Neuronal stem cell (in vitro differentiated cells): ENCODE measurements around the gene CASP10.
"Not testable (repeated sequence)": the region's sequence is repeated elsewhere in the genome, so short reads cannot be mapped to it uniquely, and the experiment has no call there.

Experiments used
- DNase-seq: peaks from one replicate; pipeline ENCODE4 v3.0.0-alpha.2; 2013; ENCODE audit warnings: low spot score
- H2AFZ ChIP-seq: one replicate; pipeline ENCODE4 v1.6.1; 2013; ENCODE audit warnings: mild to moderate bottlenecking, low read length, inconsistent platforms
- H2AK5ac ChIP-seq: 2 replicates; pipeline ENCODE4 v1.6.1; 2013; ENCODE audit warnings: low read depth, mild to moderate bottlenecking, inconsistent platforms, low read length, moderate library complexity, mixed read lengths
- H2BK120ac ChIP-seq: 2 replicates; pipeline ENCODE4 v1.6.1; 2013; ENCODE audit warnings: low read depth, mild to moderate bottlenecking, inconsistent platforms, low read length, moderate library complexity, mixed read lengths
- H2BK12ac ChIP-seq: one replicate; pipeline ENCODE4 v1.6.1; 2013; ENCODE audit warnings: low read length, inconsistent platforms
- H2BK15ac ChIP-seq: 2 replicates; pipeline ENCODE4 v1.6.1; 2013; ENCODE audit warnings: mild to moderate bottlenecking, low read length, inconsistent platforms, mixed read lengths
- H2BK5ac ChIP-seq: one replicate; pipeline ENCODE4 v1.6.1; 2013; ENCODE audit warnings: inconsistent platforms, mild to moderate bottlenecking, low read length, moderate library complexity
- H3K14ac ChIP-seq: one replicate; pipeline ENCODE4 v1.6.1; 2013; ENCODE audit warnings: low read length, inconsistent platforms
- H3K18ac ChIP-seq: 2 replicates; pipeline ENCODE4 v1.6.1; 2013; ENCODE audit warnings: low read length, inconsistent platforms
- H3K23ac ChIP-seq: 2 replicates; pipeline ENCODE4 v1.6.1; 2013; ENCODE audit warnings: low read depth, mild to moderate bottlenecking, mixed read lengths, low read length, inconsistent platforms; ENCODE audit not compliant: poor library complexity
- H3K27ac ChIP-seq: replicated peaks from 3 replicates; pipeline ENCODE4 v1.5.1; 2013; ENCODE audit warnings: low read length, inconsistent platforms
- H3K27me3 ChIP-seq, 3 experiments: 2 replicates each; pipeline ENCODE4 v1.6.1; 2013; ENCODE audit warnings: low read length in 3 of 3, mild to moderate bottlenecking in 2 of 3, inconsistent platforms in 1 of 3, low read depth in 1 of 3, mixed read lengths in 1 of 3, moderate library complexity in 1 of 3; ENCODE audit not compliant: control insufficient read depth in 3 of 3, insufficient read depth in 3 of 3
- H3K36me3 ChIP-seq, 2 donors: replicated peaks in 1 of 2; 2 replicates each; pipeline ENCODE4 v1.6.1; 2013; ENCODE audit warnings: low read length in 2 of 2; ENCODE audit not compliant: control insufficient read depth in 2 of 2, insufficient read depth in 2 of 2
- H3K4ac ChIP-seq: 2 replicates; pipeline ENCODE4 v1.6.1; 2013; ENCODE audit warnings: inconsistent platforms, mild to moderate bottlenecking, low read length, moderate library complexity
- H3K4me1 ChIP-seq, 2 donors: 1 replicate in 1 of 2; 2 replicates in 1 of 2; pipeline ENCODE4 v1.6.1; 2013; ENCODE audit warnings: low read length in 2 of 2, low read depth in 1 of 2; ENCODE audit not compliant: control insufficient read depth in 2 of 2, insufficient read depth in 1 of 2
- H3K4me2 ChIP-seq: one replicate; pipeline ENCODE4 v1.6.1; 2013; ENCODE audit warnings: mild to moderate bottlenecking, low read length, inconsistent platforms; ENCODE audit not compliant: insufficient read depth, poor library complexity, severe bottlenecking
- H3K4me3 ChIP-seq, 2 donors: 2 replicates each; pipeline ENCODE4 v1.5.1; 2013; ENCODE audit warnings: low read length in 2 of 2, mild to moderate bottlenecking in 2 of 2, inconsistent platforms in 1 of 2, moderate library complexity in 1 of 2
- H3K79me1 ChIP-seq: one replicate; pipeline ENCODE4 v1.6.1; 2013; ENCODE audit warnings: low read depth, mild to moderate bottlenecking, inconsistent platforms, low read length, moderate library complexity
- H3K9ac ChIP-seq: one replicate; pipeline ENCODE4 v1.6.1; 2013; ENCODE audit warnings: mild to moderate bottlenecking, low read depth, low read length, inconsistent platforms; ENCODE audit not compliant: poor library complexity
- H3K9me3 ChIP-seq, 2 donors: replicated peaks in 1 of 2; 2 replicates each; pipeline versions ENCODE3 to v1.6.1; 2013; ENCODE audit warnings: low read length in 2 of 2, mild to moderate bottlenecking in 2 of 2, inconsistent platforms in 1 of 2, low read depth in 1 of 2, mixed read lengths in 1 of 2, moderate library complexity in 1 of 2; ENCODE audit not compliant: control insufficient read depth in 2 of 2, insufficient read depth in 1 of 2
- H4K8ac ChIP-seq: one replicate; pipeline ENCODE4 v1.6.1; 2013; ENCODE audit warnings: low read depth, mild to moderate bottlenecking, inconsistent platforms, low read length, moderate library complexity
- H4K91ac ChIP-seq: one replicate; pipeline ENCODE4 v1.6.1; 2013; ENCODE audit warnings: low read length, low read depth, mild to moderate bottlenecking, inconsistent platforms; ENCODE audit not compliant: poor library complexity
- WGBS, 2 donors: extraction: QIAGEN DNeasy Blood & Tissue Kit; methylation state at CpG; one replicate each; pipeline ENCODE4 v1.1.7; 2013; ENCODE audit warnings: missing lambda C conversion rate in 2 of 2, mixed read lengths in 1 of 2; ENCODE audit not compliant: insufficient read length in 2 of 2, insufficient replicate concordance in 1 of 2; ENCODE audit errors: extremely low coverage in 2 of 2; 5-methylcytosine and 5-hydroxymethylcytosine counted together

Gene CASP10

DNA sequence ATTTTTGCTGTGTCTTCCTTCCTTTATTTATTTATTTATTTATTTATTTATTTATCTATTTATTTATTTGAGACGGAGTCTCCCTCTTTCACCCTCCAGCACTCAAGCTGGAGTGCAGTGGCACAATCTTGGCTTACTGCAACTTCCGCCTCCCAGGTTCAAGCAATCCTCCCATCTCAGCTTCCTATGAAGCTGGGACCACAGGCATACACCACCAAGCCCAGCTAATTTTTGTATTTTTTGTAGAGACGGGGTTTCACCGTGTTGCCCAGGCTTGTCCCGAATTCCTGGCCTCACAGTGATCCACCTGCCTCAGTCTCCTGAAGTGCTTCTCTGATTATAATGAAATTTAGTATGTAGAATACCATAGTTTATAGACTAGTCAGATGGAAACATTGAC is 894 bp downstream of the CASP10 start:
- not testable (repeated sequence) for H4K91ac ChIP-seq, H2BK12ac ChIP-seq, H3K4ac ChIP-seq, H3K18ac ChIP-seq, H3K4me3 ChIP-seq, H3K23ac ChIP-seq, DNase-seq, H2AK5ac ChIP-seq, H3K27ac ChIP-seq, H2AFZ ChIP-seq, H3K79me1 ChIP-seq, H4K8ac ChIP-seq, H3K4me1 ChIP-seq, H3K9ac ChIP-seq, H3K14ac ChIP-seq, H3K4me2 ChIP-seq, H3K36me3 ChIP-seq, H2BK15ac ChIP-seq, H3K27me3 ChIP-seq, H3K9me3 ChIP-seq, H2BK5ac ChIP-seq, H2BK120ac ChIP-seq
- WGBS, 2 donors: no CpG with 5 or more reads among the region's 5 CpGs

GRCh38 chr2:201184248-201184647 is 1.3 kb downstream of the CASP10 start:
- not testable (repeated sequence) for H3K9ac ChIP-seq, H3K36me3 ChIP-seq, H2BK12ac ChIP-seq, H2BK120ac ChIP-seq, H3K4me1 ChIP-seq, H3K27ac ChIP-seq, H3K9me3 ChIP-seq, H3K4me3 ChIP-seq, H3K79me1 ChIP-seq, H2AFZ ChIP-seq, H4K8ac ChIP-seq, DNase-seq, H2AK5ac ChIP-seq, H3K4ac ChIP-seq, H4K91ac ChIP-seq, H2BK5ac ChIP-seq, H3K23ac ChIP-seq, H3K4me2 ChIP-seq, H3K18ac ChIP-seq, H3K14ac ChIP-seq, H3K27me3 ChIP-seq, H2BK15ac ChIP-seq
- WGBS, 2 donors: no CpG with 5 or more reads among the region's 6 CpGs

DNA sequence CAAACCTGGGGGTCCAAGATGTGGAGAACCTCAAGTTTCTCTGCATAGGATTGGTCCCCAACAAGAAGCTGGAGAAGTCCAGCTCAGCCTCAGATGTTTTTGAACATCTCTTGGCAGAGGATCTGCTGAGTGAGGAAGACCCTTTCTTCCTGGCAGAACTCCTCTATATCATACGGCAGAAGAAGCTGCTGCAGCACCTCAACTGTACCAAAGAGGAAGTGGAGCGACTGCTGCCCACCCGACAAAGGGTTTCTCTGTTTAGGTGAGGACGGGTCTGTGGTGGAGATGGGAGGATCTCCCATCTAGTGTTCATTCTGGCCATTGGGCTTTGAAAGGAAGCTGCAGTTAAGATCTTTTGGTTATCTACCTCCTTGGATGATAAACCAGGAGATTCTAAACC is 2.9 kb downstream of the CASP10 start:
- Histone ChIP-seq H3K79me1 (no peaks in the 10 kb centered on the region), H2BK12ac (no peak overlapping the region), H4K8ac (no peak overlapping the region), H3K36me3 (no peaks in the 10 kb centered on the region), H3K18ac (no peak overlapping the region), H3K14ac (no peak overlapping the region), H3K4ac (no peak overlapping the region), H4K91ac (no peak overlapping the region), H3K4me3 (no peak overlapping the region), H3K27ac (no peak overlapping the region), H2AK5ac (no peak overlapping the region), H2BK15ac (no peak overlapping the region), H3K4me1 (no peaks in the 10 kb centered on the region), H3K9me3 (no peaks in the 10 kb centered on the region), H3K27me3 (peaks cover 0 to 8% (median 0%) of the 10 kb centered on the region in 3 experiments), H3K4me2 (no peak overlapping the region), H3K9ac (no peak overlapping the region), H2BK5ac (no peak overlapping the region), H3K23ac (no peak overlapping the region), H2AFZ (no peak overlapping the region), H2BK120ac (no peak overlapping the region)
- no peak for DNase-seq
- no CpG with 5 or more reads among the region's 4 CpGs for WGBS, 2 donors

GRCh38 chr2:201186982-201187381 is 4.0 kb downstream of the CASP10 start:
- no peaks in the 10 kb centered on the region for H3K79me1 ChIP-seq
- no peak overlapping the region for H3K4me2 ChIP-seq
- no peaks in the 10 kb centered on the region for H3K9me3 ChIP-seq
- no peak overlapping the region for H2BK5ac ChIP-seq
- H2BK120ac ChIP-seq: no peak overlapping the region
- no peak overlapping the region for H3K18ac ChIP-seq
- no peak overlapping the region for H2BK15ac ChIP-seq
- H3K23ac ChIP-seq: no peak overlapping the region
- no peak for DNase-seq
- no peak overlapping the region for H3K4ac ChIP-seq
- no peak overlapping the region for H3K4me3 ChIP-seq
- WGBS, 2 donors: no CpG with 5 or more reads among the region's 5 CpGs
- no peak overlapping the region for H4K8ac ChIP-seq
- H2BK12ac ChIP-seq: no peak overlapping the region
- H3K4me1 ChIP-seq: no peaks in the 10 kb centered on the region
- no peak overlapping the region for H3K27ac ChIP-seq
- H3K27me3 ChIP-seq: peaks cover 0 to 8% (median 0%) of the 10 kb centered on the region in 3 experiments
- H3K36me3 ChIP-seq: no peaks in the 10 kb centered on the region
- no peak overlapping the region for H2AFZ ChIP-seq
- H3K14ac ChIP-seq: no peak overlapping the region
- no peak overlapping the region for H4K91ac ChIP-seq
- no peak overlapping the region for H2AK5ac ChIP-seq
- H3K9ac ChIP-seq: no peak overlapping the region
